Bone marrow (tissue), 2 donors: ENCODE data around the gene ACER3.
"Not testable (repeated sequence)": the region's sequence is repeated elsewhere in the genome, so short reads cannot be mapped to it uniquely, and the experiment has no call there.

ENCODE experiments used
- DNase-seq, 2 donors: peaks; one replicate each; lab custom pipeline; 2025; lab: John Stamatoyannopoulos, UW

The ACER3 gene

DNA sequence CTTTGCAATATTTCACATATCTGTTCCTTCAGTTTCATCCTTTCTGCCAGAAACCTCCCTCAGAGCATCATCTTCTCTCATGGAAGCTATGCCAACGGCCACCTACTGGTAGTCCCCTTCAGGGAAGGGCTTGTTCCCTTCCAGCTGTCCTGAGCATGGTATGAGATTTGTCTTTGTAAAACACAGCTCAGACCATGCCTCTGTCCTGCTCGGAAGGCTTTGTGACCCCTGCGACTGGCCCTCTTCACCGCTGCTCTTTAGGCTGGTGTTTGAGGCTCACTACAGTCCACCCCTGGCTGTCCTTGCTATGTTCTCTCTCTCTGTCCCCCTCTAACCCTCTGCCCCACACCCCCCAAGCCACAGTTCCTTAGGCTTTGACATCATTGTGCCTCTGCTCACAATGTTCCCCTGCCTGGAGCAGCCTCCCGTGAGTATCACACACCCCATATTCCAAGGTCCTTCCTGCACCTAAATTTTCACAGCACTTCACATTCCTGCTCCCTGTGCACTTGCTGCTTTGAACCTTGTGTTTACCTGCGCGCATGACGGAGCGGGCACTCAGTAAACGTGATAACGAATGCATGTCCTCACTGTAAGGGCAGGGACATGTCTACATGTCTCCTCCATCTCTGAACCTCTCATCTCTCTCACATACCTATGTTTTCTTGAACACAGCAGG is 24.0 kb upstream of the ACER3 start:
- no peak for DNase-seq

DNA sequence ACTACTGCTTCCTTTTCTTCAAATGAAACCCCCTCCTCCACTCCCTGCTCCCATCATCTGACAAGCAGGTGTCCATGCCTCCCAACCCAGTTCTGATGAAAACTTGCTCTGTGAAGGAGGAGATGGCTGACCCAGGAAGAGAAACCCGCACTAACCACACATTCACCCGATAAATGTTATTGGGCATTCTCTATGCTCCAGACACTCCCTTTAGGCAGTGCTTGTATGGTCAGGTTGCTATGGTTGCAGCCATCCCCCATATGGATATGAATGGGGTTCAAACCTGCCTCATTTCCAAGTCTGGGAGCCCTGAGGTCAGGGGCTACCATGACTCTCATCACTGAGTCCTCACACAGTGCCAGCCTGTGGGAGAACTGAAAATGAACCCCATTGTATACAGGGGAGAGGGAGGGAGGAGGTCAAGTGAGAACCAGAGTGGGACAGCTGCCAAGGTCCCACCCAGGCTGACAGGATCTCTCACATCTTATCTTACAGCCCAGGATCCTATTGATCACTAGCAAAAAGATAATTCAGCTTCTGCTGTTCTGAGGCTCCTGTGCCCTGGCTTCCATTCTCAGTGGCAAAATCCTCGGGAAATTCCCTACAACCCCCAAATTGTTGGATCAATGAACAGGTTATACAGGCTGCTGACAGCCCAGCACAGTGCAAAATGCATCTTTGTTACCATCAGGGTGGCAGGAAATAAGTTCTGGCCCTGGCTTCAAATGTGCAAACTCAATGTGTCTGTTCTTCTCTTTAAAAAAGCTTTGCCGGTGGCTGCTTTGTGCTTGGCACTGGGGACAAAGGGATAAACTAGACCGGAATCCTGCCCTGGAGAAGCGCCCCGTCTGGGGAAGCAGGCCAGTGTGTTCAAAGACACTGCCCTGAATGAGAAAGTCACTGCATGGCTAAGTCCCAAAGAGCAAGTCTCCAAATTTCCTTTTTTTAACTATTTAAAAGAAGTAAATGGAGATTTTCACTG is 22.7 kb upstream of the ACER3 start:
- no peak for DNase-seq

- DNase-seq, result no peak
Observed at GRCh38 chr11:76838678-76839068, 22.0 kb upstream of the ACER3 start.

GRCh38 chr11:76839311-76839710 is 21.4 kb upstream of the ACER3 start:
- no peak for DNase-seq

- DNase-seq, result no peak
Observed at GRCh38 chr11:76841923-76842452, 18.7 kb upstream of the ACER3 start.

DNA sequence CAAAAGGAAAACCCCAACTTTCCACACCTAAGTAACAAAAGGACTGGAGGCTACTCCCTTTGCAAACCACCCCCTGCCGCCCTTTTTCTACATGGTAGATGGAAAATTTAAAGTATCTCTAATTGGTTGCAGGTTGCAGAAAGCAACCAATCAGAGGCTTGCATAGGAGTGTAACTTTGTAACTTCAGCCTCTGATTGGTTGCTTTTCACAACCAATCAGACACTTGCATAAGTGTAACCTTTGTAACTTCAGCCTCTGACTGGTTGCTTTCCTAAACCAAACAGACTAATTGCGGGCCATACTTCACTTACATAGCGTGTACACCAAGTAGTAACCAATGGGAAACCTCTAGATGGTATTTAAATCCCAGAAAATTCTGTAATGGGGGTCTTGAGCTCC is 16.8 kb upstream of the ACER3 start:
- no peak for DNase-seq

DNA sequence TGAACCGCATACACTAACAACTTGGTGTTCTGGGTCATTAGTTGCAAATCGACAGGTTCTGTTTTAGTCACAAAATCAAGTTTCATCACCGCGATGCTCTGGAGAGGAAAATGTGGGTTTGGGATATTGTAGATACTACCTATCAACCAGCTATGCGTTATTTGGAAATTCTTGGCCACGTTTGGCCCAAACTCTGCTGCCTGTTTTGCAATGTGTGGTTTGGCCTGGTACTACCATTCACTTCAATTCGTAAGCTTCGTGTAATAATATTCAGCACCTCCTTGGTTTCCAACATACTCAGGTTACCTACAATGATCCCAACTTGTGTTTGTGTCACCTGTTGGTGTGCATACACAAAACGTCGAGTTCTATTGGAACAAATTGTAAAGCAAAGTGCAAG is 16.2 kb upstream of the ACER3 start:
- DNase-seq, result no peak

GRCh38 chr11:76845069-76845468 is 15.6 kb upstream of the ACER3 start:
- no peak for DNase-seq

DNA sequence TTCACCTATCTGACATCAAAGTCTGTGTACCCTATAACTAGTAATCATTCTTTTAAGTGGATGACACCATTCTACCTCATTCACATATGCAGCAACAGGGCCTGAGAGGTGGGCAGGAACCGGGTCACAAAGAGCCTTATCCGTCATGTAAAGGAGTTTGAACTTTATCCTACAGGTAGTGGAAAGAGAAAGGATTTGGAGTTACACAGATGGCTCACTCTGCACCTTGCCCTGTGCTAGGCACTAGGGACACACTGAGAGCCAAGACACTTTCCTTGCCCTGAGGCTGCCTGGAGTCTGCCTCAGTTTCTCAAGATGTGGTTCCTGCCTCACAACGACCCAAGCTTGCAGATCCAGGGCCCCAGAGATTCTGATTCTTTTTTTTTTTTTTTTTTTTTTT is 14.3 kb upstream of the ACER3 start:
- no peak for DNase-seq

GRCh38 chr11:76849376-76849775 is 11.3 kb upstream of the ACER3 start:
- no peak for DNase-seq

- no peak for DNase-seq
Observed at GRCh38 chr11:76850130-76850529, 10.6 kb upstream of the ACER3 start.

GRCh38 chr11:76850815-76851214 is 9.9 kb upstream of the ACER3 start:
- no peak for DNase-seq

DNA sequence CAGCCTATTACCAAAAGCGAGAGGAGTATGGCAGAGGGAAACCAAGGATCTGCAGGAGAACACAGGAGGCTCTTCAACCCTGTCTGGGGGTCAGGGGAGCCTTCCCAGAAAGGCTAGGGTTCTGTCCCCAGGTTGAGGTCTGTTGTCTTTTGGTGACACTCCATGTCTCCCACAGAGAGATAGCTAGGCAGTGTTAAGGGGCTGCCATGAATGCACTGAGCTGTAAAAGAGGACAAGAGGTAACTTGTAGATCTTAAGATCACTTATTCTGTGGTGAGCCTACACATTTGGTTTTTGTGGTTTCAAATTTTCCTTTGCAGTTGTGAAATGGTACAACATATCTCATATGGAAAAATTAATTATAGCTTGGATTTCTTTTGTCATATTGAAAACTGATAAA is 6.0 kb upstream of the ACER3 start:
- DNase-seq, result no peak

DNA sequence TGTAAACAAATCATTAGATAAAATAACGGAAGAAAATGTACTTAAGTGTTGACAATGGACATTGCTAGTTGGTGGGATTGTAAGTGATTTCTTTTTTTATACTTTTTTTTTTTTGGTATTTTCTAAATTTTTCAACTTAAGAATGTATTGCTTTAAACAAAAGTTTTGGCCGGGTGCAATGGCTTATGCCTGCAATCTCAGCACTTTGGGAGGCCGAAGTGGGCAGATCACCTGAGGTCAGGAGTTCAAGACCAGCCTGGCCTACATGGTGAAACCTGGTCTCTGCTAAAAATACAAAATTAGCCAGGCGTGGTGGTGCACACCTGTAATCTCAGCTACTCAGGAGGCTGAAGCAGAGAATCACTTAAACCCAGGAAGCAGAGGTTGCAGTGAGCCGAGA is 5.0 kb upstream of the ACER3 start:
- not testable (repeated sequence) for DNase-seq

GRCh38 chr11:76856106-76856505 is 4.6 kb upstream of the ACER3 start:
- DNase-seq, result peak in 1 of 2 donors; percentile 1

DNA sequence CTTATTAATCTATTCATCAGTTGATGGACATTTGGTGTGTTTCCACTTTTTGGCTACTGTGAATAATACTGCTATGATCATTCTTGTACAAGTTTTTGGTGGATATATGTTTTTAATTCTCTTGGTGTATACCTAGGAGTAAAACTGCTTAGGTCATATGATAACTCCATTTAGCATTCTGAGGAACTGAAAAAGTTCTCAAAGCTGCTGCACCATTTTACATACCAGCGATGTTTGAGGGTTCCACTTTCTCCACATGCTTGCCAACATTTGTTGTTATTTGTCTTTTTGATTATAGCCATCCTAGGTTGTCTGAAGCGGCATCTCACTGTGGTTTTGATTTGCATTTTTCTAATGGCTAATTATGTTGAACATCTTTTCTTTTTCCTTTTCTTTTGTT is 4.1 kb upstream of the ACER3 start:
- no peak for DNase-seq

GRCh38 chr11:76857781-76858410 is 2.8 kb upstream of the ACER3 start:
- peak in 1 of 2 donors; percentile 73 for DNase-seq

- DNase-seq, result no peak
Observed at GRCh38 chr11:76859708-76860227, 950 bp upstream of the ACER3 start.

- no peak for DNase-seq
Observed at GRCh38 chr11:76861490-76861953, 804 bp downstream of the ACER3 start.

DNA sequence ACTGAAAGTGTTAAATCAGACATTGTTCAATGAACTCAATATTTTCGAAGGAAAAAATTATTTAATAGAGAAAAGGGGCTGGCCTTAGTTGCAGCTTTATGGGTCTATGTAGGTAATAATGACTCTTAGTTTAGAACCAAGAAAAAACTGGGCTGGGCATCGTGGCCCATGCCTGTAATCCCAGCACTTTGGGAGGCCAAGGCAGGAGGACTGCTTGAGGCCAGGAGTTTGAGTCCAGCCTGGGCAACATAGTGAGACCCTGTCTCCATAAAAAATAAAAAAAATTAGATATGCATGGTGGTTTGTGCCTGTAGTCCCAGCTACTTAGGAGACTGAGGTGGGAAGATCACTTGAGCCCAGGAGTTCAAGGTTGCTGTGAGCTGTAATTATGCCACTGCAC is 2.1 kb downstream of the ACER3 start:
- not testable (repeated sequence) for DNase-seq

DNA sequence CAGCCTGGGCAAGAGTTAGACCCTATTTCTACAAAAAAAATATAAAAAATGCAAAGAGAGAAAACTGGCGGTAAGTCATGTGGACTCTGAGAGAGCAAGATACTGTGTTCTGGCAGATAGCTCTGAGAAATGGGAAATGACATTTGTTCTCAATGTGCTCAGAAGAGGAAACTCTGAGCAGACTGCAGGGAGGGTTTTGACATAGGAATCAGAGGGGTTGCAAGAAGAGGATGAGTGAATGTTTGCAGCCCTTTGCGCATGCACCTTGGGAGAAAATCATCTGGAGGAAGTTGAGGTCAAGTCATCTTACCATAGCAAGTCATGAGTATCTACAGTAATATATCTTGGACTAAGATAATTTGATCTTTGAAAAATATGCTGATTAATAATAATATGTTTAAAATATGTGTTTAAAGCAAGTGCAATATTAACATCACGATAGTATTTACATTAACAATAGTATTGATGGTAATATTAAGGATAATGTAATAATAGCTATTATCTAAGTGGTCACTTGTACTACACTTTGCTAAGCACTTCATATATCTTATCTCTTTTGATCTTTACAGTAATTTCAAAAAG is 2.6 kb downstream of the ACER3 start:
- peak in 1 of 2 donors; percentile 90 for DNase-seq
